HG03196 (cell line): ENCODE results near the gene RARA.
"Not testable (repeated sequence)": the region's sequence is repeated elsewhere in the genome, so short reads cannot be mapped to it uniquely, and the experiment has no call there.

Experiments used
- ATAC-seq: cut with Tn5 transposase; IDR thresholded peaks from one replicate; pipeline ENCODE4 v1.9.1; 2021; ENCODE audit not compliant: unreplicated experiment

RARA gene

DNA sequence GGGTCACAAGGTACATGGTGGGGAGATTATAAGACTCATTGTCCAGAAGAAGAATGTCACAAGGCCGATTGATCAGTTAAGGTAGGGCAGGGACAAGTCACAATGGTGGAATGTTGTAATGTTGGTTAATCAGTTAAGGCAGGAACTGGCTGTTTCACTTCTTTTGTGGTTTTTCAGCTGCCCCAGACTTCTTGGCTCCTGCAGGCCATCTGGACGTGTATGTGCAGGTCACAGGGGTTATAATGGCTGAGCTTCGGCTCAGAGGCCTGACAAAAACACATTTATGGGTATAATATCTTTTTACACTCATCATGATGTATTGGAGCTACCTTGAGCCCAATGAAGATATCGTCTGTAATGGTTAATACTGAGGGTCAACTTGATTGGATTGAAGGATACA lies 63.7 kb downstream of the RARA start:
- ATAC-seq: not testable (repeated sequence)

DNA sequence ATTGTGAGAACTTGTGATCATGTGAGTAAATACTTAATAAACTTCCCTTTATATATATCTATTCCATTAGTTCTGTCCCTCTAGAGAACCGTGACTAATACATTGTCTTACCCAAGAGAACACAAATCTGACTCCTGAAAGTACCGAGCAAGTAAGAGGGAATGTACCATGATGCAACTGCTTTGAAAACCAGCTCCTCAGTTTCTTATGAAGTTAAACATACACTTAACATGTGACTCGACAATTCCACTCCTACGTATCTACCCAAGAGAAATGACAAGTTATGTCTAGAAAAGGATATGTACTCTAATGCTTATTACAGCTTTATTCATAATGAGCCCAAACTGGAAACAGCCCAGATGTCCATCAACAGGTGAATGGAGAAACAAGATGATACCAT lies 64.3 kb downstream of the RARA start:
- no peak for ATAC-seq

DNA sequence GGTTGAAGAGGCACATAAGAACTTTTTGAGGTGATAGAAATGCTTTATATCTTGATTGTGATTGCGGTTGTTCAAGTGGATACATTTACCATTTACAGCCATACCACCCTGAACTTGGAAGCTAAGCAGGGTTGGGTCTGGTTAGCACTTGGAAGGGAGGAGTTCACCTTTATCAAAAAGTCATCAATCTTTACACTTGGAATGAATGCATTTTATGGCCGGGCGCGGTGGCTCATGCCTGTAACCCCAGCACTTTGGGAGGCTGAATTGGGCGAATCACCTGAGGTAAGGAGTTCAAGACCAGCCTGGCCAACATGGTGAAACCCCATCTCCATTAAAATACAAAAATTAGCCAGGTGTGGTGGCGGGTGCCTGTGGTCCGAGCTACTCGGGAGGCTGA lies 65.0 kb downstream of the RARA start:
- no peak for ATAC-seq

DNA sequence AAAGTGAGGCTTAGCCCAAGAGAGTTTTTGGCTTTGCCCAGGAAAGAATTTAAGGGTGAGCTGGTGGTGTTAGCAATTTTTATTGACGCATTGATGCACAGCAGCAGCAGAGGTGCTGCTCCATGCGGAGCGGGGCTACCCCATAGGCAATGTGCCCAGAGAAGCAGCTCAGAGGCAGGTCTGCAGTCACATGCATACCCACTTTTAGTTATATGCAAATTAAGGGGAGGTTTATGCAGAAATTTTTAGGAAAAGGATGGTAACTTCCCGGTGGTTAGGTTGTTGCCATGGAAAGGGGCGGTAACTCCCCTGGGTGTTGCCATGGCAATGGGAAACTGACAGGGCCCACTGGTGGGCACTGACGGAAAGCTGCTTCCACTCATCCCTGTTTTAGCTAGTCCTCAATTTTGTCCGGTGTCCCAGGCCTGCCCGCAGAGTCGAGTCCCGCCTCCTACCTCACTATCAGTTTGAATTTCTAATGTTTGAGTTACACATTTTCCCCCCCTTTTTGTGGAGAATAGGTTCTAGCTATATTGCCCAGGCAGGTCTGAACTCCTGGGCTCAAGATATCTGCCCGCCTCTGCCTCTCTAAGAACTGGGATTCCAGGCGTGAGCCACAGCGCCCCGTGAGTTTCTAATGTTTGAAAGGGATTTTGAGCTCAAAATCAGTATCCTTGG lies 66.0 kb downstream of the RARA start:
- ATAC-seq: no peak

DNA sequence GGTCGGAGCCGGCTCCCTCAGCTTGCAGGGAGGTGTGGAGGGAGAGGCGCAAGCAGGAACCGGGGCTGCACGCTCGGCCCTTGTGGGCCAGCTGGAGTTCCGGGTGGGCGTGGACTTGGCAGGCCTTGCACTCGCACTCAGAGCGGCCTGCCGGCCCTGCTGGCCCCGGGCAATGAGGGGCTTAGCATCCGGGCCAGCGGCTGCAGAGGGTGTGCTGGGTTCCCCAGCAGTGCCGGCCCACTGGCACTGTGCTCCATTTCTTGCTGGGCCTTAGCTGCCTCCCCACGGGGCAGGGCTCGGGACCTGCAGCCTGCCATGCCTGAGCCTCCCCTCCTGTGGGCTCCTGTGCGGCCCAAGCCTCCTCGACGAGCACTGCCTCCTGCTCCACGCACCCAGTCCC lies 66.8 kb downstream of the RARA start:
- not testable (repeated sequence) for ATAC-seq

DNA sequence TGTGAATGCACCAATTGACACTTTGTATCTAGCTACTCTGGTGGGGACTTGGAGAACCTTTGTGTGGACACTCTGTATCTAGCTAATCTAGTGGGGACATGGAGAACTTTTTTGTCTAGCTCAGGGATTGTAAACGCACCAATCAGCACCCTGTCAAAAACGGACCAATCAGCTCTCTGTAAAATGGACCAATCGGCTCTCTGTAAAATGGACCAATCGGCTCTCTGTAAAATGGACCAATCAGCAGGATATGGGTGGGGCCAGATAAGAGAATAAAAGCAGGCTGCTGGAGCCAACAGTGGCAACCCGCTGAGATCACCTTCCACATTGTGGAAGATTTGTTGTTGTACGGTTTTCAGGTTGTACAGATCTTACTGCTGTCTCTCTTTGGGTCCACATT lies 67.6 kb downstream of the RARA start:
- not testable (repeated sequence) for ATAC-seq

DNA sequence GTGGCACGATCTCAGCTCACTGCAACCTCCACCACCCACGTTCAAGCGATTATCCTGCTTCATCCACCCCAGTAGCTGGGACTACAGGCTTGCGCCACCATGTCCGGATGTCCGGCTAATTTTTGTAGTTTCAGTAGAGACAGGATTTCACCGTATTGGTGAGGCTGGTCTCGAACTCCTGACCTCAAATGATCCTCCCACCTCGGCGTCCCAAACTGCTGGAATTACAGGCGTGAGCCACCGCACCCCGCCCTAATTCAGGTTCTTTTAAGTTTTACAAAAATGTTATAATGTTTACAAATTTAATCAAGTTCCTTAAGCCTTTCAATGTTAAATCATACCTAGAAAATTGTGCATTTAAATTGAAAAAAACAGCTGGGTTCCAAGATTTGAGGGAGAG lies 68.9 kb downstream of the RARA start:
- no peak for ATAC-seq

DNA sequence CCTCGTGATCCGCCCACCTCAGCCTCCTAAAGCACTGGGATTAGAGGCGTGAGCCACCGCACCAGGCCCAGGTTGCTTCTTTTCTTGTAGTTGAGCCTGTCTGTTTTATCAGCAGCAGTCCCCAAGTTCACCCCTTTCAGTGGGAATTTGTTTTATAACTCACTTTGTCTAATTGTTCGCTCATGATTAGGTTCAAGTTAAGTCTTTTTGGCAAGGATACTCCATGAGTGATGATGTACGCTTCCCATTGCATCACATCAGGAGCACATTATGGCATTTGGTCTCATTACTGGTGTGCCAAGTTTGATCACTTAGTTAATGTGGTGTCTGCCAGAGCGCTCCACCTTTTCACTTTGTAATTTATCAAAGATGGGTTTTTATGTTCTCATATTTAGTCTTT lies 70.0 kb downstream of the RARA start:
- no peak for ATAC-seq

DNA sequence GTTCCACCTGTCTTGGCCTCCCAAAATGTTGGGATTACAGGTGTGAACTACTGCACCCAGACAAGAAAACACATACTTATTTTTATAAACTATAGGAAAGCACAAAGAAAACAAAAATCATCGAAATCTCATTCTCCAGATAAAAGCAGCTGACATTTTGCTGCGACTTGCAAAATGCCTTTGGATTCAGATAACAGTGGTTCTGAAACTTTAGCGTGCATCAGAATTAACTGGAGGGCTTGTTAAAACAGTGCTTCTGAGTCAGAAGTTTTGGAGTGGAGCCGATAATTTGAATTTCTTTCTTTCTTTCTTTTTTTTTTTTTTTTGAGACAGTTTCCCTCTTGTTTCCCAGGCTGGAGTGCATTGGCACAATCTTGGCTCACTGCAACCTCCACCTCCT lies 73.3 kb downstream of the RARA start:
- no peak for ATAC-seq

DNA sequence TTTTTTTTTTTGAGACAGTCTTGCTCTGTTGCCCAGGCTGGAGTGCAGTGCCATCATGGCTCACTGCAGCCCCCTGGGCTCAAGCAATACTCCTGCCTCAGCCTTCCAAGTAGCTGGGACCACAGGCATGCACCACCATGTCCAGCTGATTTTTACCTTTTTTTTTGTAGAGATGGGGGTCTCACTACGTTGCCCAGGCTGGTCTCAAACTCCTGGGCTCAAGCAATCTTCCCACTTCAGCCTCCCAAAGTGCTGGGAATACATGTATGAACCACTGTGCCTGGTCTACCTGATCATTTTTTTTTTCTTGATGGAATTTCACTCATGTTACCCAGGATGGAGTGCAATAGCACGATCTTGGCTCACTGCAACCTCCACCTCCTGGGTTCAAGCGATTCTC lies 77.6 kb downstream of the RARA start:
- not testable (repeated sequence) for ATAC-seq

DNA sequence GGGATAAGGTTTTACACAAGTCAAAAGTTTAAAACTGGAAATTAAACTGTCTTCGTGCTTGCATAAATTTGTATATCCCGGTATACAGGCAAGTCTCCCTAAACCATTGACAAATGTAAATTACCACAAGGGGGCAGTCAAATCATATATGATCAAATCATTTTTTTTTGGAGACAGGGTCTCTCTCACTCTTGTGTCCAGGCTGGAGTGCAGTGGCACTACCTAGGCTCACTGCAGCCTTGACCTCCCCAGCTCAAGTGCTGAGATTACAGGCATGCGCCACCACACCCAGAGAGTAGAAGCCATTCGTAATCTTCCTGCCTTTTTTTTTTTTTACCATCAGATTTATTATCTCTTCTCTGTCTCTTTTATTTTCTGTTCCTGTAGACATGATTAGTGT lies 90.2 kb downstream of the RARA start:
- no peak for ATAC-seq

DNA sequence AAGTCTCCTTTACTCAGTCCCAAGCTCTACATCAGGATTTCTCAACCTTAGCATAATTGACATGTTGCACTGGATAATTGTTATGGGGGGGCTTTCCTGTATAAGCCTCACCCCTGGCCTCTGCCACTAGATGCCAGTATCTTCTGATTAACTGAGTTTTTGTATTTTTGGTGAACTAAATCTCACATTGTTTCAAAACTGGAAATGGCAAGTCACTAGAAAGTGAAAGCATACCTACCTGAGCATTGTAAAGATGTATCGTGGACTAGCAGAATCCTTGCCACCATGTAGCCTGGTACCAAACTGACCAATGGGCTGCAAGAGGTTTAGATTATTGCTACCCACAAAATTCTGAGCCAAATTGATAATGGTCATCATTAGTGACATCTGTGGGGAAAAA lies 93.7 kb downstream of the RARA start:
- ATAC-seq: no peak

DNA sequence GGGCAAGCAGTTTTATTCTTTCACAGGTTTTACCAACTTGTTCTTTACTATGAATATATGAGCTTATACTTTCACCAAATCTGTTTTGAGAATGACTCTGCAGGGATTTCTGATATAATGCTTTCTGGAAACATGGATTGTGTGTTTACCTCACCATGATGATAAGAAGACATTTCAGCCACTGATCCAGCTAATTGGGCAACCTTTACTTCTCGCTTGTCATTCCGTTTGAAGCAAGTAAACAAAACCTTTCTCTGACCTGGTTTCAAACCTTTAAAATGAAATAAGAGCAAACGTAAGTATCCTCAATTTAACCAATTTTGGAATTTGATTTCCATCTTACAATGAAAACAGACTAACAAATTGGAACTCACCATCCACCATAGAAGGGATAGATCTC lies 95.0 kb downstream of the RARA start:
- ATAC-seq: no peak
